Measurements from ENCODE around the gene ATP6V0E1.
"Not testable (repeated sequence)": the region's sequence is repeated elsewhere in the genome, so short reads cannot be mapped to it uniquely, and the experiment has no call there.

The ATP6V0E1 gene

DNA sequence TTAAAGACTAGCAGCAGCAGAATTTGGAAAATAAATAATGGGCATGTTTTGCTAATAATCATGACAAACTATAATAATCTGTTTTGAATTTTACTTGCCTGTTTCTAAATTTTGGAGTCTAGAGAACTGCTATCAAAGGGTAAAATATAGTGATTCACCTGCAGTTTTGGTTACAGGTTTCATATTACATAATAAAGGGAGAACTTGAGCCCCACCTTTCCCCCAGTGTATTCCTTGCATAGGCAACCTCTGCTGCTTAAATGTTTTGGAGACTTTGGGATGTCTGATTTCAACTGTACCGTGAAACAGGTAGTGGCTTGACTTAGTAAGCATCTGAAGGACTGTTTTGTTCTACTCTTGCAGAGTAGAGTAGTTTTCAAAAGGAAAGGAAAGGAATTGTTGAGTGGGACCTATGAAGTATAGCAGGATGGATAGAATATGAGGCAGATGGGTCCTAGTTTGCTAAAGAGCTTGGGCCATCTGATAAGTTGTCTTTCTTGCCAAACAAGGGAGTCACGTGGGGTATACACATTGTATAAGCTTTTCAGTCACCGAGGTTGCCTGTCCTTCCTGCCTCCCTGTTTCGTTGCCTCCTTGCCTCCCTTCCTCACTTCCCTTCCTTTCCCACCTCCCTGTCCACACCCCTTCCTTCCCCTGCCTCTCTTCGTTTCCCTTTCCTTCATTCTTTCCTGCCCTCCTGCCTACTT, 91.7 kb downstream of the ATP6V0E1 start:
- no peaks in the 10 kb centered on the region for H3K9me3 ChIP-seq (ENCODE audit: insufficient read depth, low read length)
- H4K20me1 ChIP-seq (ENCODE audit: low read depth, low read length) = no peaks in the 10 kb centered on the region
- no peak overlapping the region for H3K4me3 ChIP-seq (ENCODE audit: insufficient read depth, low read length, poor library complexity, severe bottlenecking)
- H3K36me3 ChIP-seq (ENCODE audit: low read length) = no peaks in the 10 kb centered on the region
- no peak overlapping the region for H2AFZ ChIP-seq (ENCODE audit: low read depth, low read length, severe bottlenecking)
- H3K9ac ChIP-seq (ENCODE audit: low read length) = no peak overlapping the region
- TF ChIP-seq CTCF (IDR thresholded peaks at IDR 0.05; ENCODE audit: insufficient read depth, low read length, poor library complexity, severe bottlenecking) (no peak), EZH2phosphoT487 (conservative IDR thresholded peaks at IDR 0.05; ENCODE audit: low read length) (no peak)
- H3K4me2 ChIP-seq (ENCODE audit: low read depth, low read length, poor library complexity, severe bottlenecking) = no peak overlapping the region
- H3K27me3 ChIP-seq (ENCODE audit: low read length) = no peaks in the 10 kb centered on the region
- no peak overlapping the region for H3K27ac ChIP-seq (ENCODE audit: low read depth, low read length)
- no peaks in the 10 kb centered on the region for H3K9me2 ChIP-seq (replicated peaks; ENCODE audit: insufficient read depth, low read length)
- no peaks in the 10 kb centered on the region for H3K79me2 ChIP-seq (ENCODE audit: insufficient read depth, low read length)
- no peaks in the 10 kb centered on the region for H3F3A ChIP-seq (ENCODE audit: insufficient read depth)

DNA sequence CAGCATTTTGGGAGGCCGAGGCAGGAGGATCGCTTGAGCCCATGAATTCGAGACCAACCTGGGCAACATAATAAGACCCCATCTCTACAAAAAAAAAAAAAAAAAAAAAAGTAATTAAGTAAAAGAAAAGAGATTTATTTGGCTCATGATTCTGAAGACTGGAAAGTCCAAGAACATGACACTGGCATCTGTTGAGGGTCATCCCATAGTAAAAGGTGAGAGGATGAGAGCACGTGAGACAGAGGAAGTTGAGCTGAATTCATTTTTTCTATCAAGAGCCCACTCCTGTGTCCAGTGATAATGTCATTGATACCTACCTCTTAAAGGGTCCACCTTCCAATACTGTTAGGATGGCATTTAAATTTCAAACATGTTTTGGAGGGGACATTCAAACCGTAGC, 92.4 kb downstream of the ATP6V0E1 start:
- Histone ChIP-seq H3K9me2 (replicated peaks; ENCODE audit: insufficient read depth, low read length) (no peaks in the 10 kb centered on the region), H3F3A (ENCODE audit: insufficient read depth) (no peaks in the 10 kb centered on the region), H3K9me3 (ENCODE audit: insufficient read depth, low read length) (no peaks in the 10 kb centered on the region), H3K36me3 (ENCODE audit: low read length) (no peaks in the 10 kb centered on the region), H3K27me3 (ENCODE audit: low read length) (no peaks in the 10 kb centered on the region), H3K4me3 (ENCODE audit: insufficient read depth, low read length, poor library complexity, severe bottlenecking) (no peak overlapping the region), H3K9ac (ENCODE audit: low read length) (no peak overlapping the region), H3K79me2 (ENCODE audit: insufficient read depth, low read length) (no peaks in the 10 kb centered on the region), H4K20me1 (ENCODE audit: low read depth, low read length) (no peaks in the 10 kb centered on the region), H3K27ac (ENCODE audit: low read depth, low read length) (no peak overlapping the region), H3K4me2 (ENCODE audit: low read depth, low read length, poor library complexity, severe bottlenecking) (no peak overlapping the region), H2AFZ (ENCODE audit: low read depth, low read length, severe bottlenecking) (no peak overlapping the region)
- TF ChIP-seq CTCF (IDR thresholded peaks at IDR 0.05; ENCODE audit: insufficient read depth, low read length, poor library complexity, severe bottlenecking) (no peak), EZH2phosphoT487 (conservative IDR thresholded peaks at IDR 0.05; ENCODE audit: low read length) (no peak)

- H3K27ac ChIP-seq (ENCODE audit: low read depth, low read length) = not testable (repeated sequence)
Observed at GRCh38 chr5:173076471-173076870, 92.9 kb downstream of the ATP6V0E1 start.

GRCh38 chr5:173078878-173079277, 95.3 kb downstream of the ATP6V0E1 start:
- 0 out of 2 replicates have a peak, but pooled peaks cover 4% of the 10 kb centered on the region for H3F3A ChIP-seq (ENCODE audit: insufficient read depth)
- no peaks in the 10 kb centered on the region for H3K27me3 ChIP-seq (ENCODE audit: low read length)
- no peaks in the 10 kb centered on the region for H4K20me1 ChIP-seq (ENCODE audit: low read depth, low read length)
- no peaks in the 10 kb centered on the region for H3K9me3 ChIP-seq (ENCODE audit: insufficient read depth, low read length)
- H3K27ac ChIP-seq (ENCODE audit: low read depth, low read length) = no peak overlapping the region
- no peaks in the 10 kb centered on the region for H3K36me3 ChIP-seq (ENCODE audit: low read length)
- no peak overlapping the region for H3K9ac ChIP-seq (ENCODE audit: low read length)
- H2AFZ ChIP-seq (ENCODE audit: low read depth, low read length, severe bottlenecking) = no peak overlapping the region
- H3K9me2 ChIP-seq (replicated peaks; ENCODE audit: insufficient read depth, low read length) = no peaks in the 10 kb centered on the region
- no peak for TF ChIP-seq EZH2phosphoT487 (conservative IDR thresholded peaks at IDR 0.05; ENCODE audit: low read length)
- no peak for TF ChIP-seq CTCF (IDR thresholded peaks at IDR 0.05; ENCODE audit: insufficient read depth, low read length, poor library complexity, severe bottlenecking)
- H3K4me2 ChIP-seq (ENCODE audit: low read depth, low read length, poor library complexity, severe bottlenecking) = no peak overlapping the region
- no peaks in the 10 kb centered on the region for H3K79me2 ChIP-seq (ENCODE audit: insufficient read depth, low read length)
- H3K4me3 ChIP-seq (ENCODE audit: insufficient read depth, low read length, poor library complexity, severe bottlenecking) = no peak overlapping the region

More at GRCh38 chr5:173076471-173076870, 92.9 kb downstream of the ATP6V0E1 start:
- H4K20me1 ChIP-seq (ENCODE audit: low read depth, low read length); H3K4me3 ChIP-seq (ENCODE audit: insufficient read depth, low read length, poor library complexity, severe bottlenecking); H3K4me2 ChIP-seq (ENCODE audit: low read depth, low read length, poor library complexity, severe bottlenecking); H3K9me3 ChIP-seq (ENCODE audit: insufficient read depth, low read length); H2AFZ ChIP-seq (ENCODE audit: low read depth, low read length, severe bottlenecking); H3K9me2 ChIP-seq (replicated peaks; ENCODE audit: insufficient read depth, low read length); H3K79me2 ChIP-seq (ENCODE audit: insufficient read depth, low read length); H3K27me3 ChIP-seq (ENCODE audit: low read length); H3K9ac ChIP-seq (ENCODE audit: low read length); H3F3A ChIP-seq (ENCODE audit: insufficient read depth); H3K36me3 ChIP-seq (ENCODE audit: low read length): not testable (repeated sequence)

Data from SU-DHL-6 (cell line).